MM.1S (cell line): ENCODE measurements around the gene SFMBT1.

ENCODE experiments used
- DNase-seq: peaks from one replicate; pipeline ENCODE4 v3.0.0-alpha.2; 2015
- H2AFZ ChIP-seq: fragments of 300-600 bp; sonication (generic); 2 replicates; pipeline ENCODE4 v1.6.0; 2016; ENCODE audit warnings: antibody characterized with exemption, low read length
- H3F3A ChIP-seq: fragments of 300-600 bp; sonication (generic); 2 replicates; pipeline ENCODE4 v1.6.1; 2016; ENCODE audit warnings: mild to moderate bottlenecking, antibody characterized with exemption, low read length, moderate library complexity, mixed read lengths; ENCODE audit not compliant: insufficient read depth
- H3K27ac ChIP-seq: fragments of 300-600 bp; sonication (generic); 2 replicates; pipeline ENCODE4 v1.5.1; 2016; ENCODE audit warnings: mild to moderate bottlenecking, low read length
- H3K27me3 ChIP-seq: fragments of 300-600 bp; sonication (generic); replicated peaks from 2 replicates; pipeline ENCODE4 v1.6.0; 2016; ENCODE audit warnings: low read length; ENCODE audit not compliant: insufficient read depth
- H3K36me3 ChIP-seq: fragments of 300-600 bp; sonication (generic); replicated peaks from 2 replicates; pipeline ENCODE4 v1.6.1; 2016; ENCODE audit warnings: mild to moderate bottlenecking, low read length, mixed read lengths; ENCODE audit not compliant: insufficient read depth
- H3K4me1 ChIP-seq: fragments of 300-600 bp; sonication (generic); 2 replicates; pipeline ENCODE4 v1.6.1; 2016; ENCODE audit warnings: low read length, mixed read lengths
- H3K4me2 ChIP-seq: fragments of 300-600 bp; sonication (generic); 2 replicates; pipeline ENCODE4 v1.6.0; 2016; ENCODE audit warnings: low read depth, low read length
- H3K4me3 ChIP-seq: fragments of 300-600 bp; sonication (generic); 2 replicates; pipeline ENCODE4 v1.5.1; 2016; ENCODE audit warnings: low read length, mixed read lengths
- H3K79me2 ChIP-seq: fragments of 300-600 bp; sonication (generic); 2 replicates; pipeline ENCODE4 v1.6.1; 2016; ENCODE audit warnings: mixed run types, low read length, mixed read lengths
- H3K9ac ChIP-seq: fragments of 300-600 bp; sonication (generic); 2 replicates; pipeline ENCODE4 v1.6.1; 2016; ENCODE audit warnings: low read length, mixed read lengths
- H3K9me2 ChIP-seq: fragments of 300-600 bp; sonication (generic); replicated peaks from 2 replicates; pipeline ENCODE4 v1.6.1; 2016; ENCODE audit warnings: mild to moderate bottlenecking, low read length, mixed read lengths; ENCODE audit not compliant: insufficient read depth
- H3K9me3 ChIP-seq: fragments of 300-600 bp; sonication (generic); replicated peaks from 2 replicates; pipeline ENCODE4 v1.6.1; 2016; ENCODE audit warnings: mild to moderate bottlenecking, low read length, mixed read lengths; ENCODE audit not compliant: insufficient read depth
- H4K20me1 ChIP-seq: fragments of 300-600 bp; sonication (generic); 2 replicates; pipeline ENCODE4 v1.6.1; 2016; ENCODE audit warnings: mild to moderate bottlenecking, low read length, moderate library complexity, mixed read lengths; ENCODE audit not compliant: insufficient read depth
- EZH2 ChIP-seq: fragments of 300-600 bp; sonication (generic); optimal IDR thresholded peaks from 2 replicates; pipeline ENCODE3; 2017; ENCODE audit warnings: low read depth, mild to moderate bottlenecking, antibody characterized with exemption, low read length, mixed read lengths
- EZH2phosphoT487 ChIP-seq: fragments of 300-600 bp; sonication (generic); IDR thresholded peaks from 2 replicates; pipeline ENCODE4 v1.6.1; 2018; ENCODE audit warnings: antibody characterized with exemption, low read length
- TF ChIP-seq, protein P1 (sequence below): fragments of 300-600 bp; sonication (generic); IDR thresholded peaks from 2 replicates; pipeline ENCODE4 v1.5.1; 2016; ENCODE audit warnings: antibody characterized with exemption, low read length, mixed read lengths

SFMBT1 gene

DNA sequence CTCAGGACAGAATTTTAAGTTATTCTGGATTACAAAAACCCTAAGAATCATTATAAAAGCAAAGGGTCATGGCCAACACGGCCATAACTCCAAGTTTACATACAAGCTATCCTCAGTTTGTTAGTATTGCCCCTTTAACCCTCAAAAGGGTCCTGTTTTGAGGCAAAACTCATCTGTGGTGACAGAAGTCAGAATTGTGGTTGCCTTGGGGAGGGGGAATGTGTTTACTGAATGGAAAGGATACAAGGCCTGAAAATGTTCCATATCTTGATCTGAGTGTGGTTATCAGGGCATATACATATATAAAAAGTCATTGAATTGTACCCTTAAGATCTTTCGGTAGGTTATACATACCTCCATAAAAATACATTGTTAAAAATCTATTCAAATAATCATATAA lies 2.1 kb downstream of the SFMBT1 start:
- H3K27ac ChIP-seq: no peak overlapping the region
- peaks cover 62% of the 10 kb centered on the region for H3K79me2 ChIP-seq
- no peaks in the 10 kb centered on the region for H3K9me2 ChIP-seq
- peak overlapping the region; percentile 67 for H3K4me2 ChIP-seq
- H3K27me3 ChIP-seq: no peaks in the 10 kb centered on the region; the same call in 1 of the 2 replicates
- no peaks in the 10 kb centered on the region for H4K20me1 ChIP-seq
- no peak overlapping the region for H2AFZ ChIP-seq
- no peaks in the 10 kb centered on the region for H3K36me3 ChIP-seq
- TF ChIP-seq, protein P1, sequence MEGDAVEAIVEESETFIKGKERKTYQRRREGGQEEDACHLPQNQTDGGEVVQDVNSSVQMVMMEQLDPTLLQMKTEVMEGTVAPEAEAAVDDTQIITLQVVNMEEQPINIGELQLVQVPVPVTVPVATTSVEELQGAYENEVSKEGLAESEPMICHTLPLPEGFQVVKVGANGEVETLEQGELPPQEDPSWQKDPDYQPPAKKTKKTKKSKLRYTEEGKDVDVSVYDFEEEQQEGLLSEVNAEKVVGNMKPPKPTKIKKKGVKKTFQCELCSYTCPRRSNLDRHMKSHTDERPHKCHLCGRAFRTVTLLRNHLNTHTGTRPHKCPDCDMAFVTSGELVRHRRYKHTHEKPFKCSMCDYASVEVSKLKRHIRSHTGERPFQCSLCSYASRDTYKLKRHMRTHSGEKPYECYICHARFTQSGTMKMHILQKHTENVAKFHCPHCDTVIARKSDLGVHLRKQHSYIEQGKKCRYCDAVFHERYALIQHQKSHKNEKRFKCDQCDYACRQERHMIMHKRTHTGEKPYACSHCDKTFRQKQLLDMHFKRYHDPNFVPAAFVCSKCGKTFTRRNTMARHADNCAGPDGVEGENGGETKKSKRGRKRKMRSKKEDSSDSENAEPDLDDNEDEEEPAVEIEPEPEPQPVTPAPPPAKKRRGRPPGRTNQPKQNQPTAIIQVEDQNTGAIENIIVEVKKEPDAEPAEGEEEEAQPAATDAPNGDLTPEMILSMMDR: no peak
- TF ChIP-seq EZH2phosphoT487 (no peak), EZH2 (no peak)
- H3F3A ChIP-seq: peaks cover 22% of the 10 kb centered on the region
- peaks cover 14% of the 10 kb centered on the region for H3K4me1 ChIP-seq
- H3K4me3 ChIP-seq: peak overlapping the region; percentile 71
- H3K9ac ChIP-seq: peak overlapping the region; percentile 58; the same call in 1 of the 2 replicates
- no peak for DNase-seq
- H3K9me3 ChIP-seq: no peaks in the 10 kb centered on the region

DNA sequence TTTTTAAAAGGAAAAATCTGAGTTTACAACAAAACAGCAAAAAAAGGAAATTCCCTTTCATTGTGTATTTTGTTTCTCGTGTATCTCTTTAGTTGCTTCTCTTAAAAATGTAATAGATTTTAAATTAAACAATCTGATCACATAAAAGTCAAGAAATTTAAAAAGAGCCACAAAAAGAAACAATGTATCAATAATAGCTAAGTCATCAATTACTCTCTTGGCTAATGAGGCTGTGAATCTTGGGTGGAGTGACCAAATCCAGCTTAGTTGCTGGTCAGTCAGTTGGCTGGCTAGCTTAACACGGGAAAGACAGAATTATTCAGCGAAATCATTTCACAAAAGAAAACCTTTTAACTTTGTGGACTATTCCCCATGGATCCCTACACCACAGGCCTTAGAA lies 3.2 kb downstream of the SFMBT1 start:
- no peaks in the 10 kb centered on the region for H3K9me3 ChIP-seq
- no peak for TF ChIP-seq EZH2phosphoT487
- TF ChIP-seq, protein P1: no peak
- TF ChIP-seq EZH2: no peak
- no peak overlapping the region for H3K4me2 ChIP-seq
- no peaks in the 10 kb centered on the region; the same call in 1 of the 2 replicates for H3K27me3 ChIP-seq
- no peak for DNase-seq
- H4K20me1 ChIP-seq: no peaks in the 10 kb centered on the region
- H3K9ac ChIP-seq: no peak overlapping the region
- peaks cover 72% of the 10 kb centered on the region for H3K79me2 ChIP-seq
- H3F3A ChIP-seq: peaks cover 20% of the 10 kb centered on the region
- H3K9me2 ChIP-seq: no peaks in the 10 kb centered on the region
- H3K4me1 ChIP-seq: peaks cover 14% of the 10 kb centered on the region
- no peaks in the 10 kb centered on the region for H3K36me3 ChIP-seq
- H3K27ac ChIP-seq: no peak overlapping the region
- H3K4me3 ChIP-seq: no peak overlapping the region
- H2AFZ ChIP-seq: no peak overlapping the region

DNA sequence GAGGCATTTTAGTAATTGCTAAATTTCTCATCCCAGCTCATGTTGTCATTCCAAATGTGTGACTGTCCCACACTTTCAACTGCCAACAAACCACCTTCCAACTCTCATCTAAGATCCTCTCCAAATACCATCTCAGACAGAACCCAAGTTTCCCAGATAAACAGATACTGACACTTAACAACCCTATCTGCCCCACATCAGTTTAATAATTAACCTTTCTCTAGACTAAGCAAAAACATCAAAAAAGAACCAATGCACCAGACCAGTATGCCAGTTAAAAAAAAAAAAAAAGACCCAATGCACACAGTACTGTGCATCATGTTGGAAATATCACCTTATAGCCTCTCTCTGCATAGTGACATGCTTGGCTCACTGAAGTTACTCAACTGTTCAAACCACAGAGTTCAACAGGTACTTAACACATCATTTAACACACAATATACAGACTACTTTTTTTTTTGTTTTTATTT lies 5.5 kb downstream of the SFMBT1 start:
- Histone ChIP-seq H3K27me3 (no peaks in the 10 kb centered on the region), H3K36me3 (no peaks in the 10 kb centered on the region), H3F3A (peaks cover 6% of the 10 kb centered on the region; the same call in 1 of the 2 replicates), H2AFZ (no peak overlapping the region), H3K9me2 (no peaks in the 10 kb centered on the region), H3K4me2 (no peak overlapping the region), H3K4me1 (peaks cover 7% of the 10 kb centered on the region), H4K20me1 (no peaks in the 10 kb centered on the region), H3K9ac (no peak overlapping the region), H3K79me2 (peaks cover 94% of the 10 kb centered on the region), H3K4me3 (no peak overlapping the region), H3K27ac (no peak overlapping the region), H3K9me3 (no peaks in the 10 kb centered on the region)
- TF ChIP-seq EZH2phosphoT487 (no peak), EZH2 (no peak)
- TF ChIP-seq, protein P1: no peak
- DNase-seq: no peak
